ENCODE measurements around the gene LNX1.

- TF ChIP-seq FOXM1 (IDR thresholded peaks at IDR 0.05; ENCODE audit: low read depth, low read length) (no peak), RCOR1 (conservative IDR thresholded peaks at IDR 0.05; ENCODE audit: low read depth, low read length) (no peak), POLR2A (IDR thresholded peaks at IDR 0.05; ENCODE audit: low read depth, low read length) (no peak), CREM (IDR thresholded peaks at IDR 0.05; ENCODE audit: low read depth) (no peak), USF2 (IDR thresholded peaks at IDR 0.05; ENCODE audit: borderline replicate concordance, low read depth, low read length) (no peak), RELB (IDR thresholded peaks at IDR 0.05; ENCODE audit: low read depth) (no peak), SIN3A (IDR thresholded peaks at IDR 0.05; ENCODE audit: low read depth, low read length) (no peak)
These were observed 90.7 kb downstream of the LNX1 start for GRCh38 chr4:53500546-53500945.

Data from GM12878 (cell line).